ENCODE data around the gene KRTAP3-1.

DNA sequence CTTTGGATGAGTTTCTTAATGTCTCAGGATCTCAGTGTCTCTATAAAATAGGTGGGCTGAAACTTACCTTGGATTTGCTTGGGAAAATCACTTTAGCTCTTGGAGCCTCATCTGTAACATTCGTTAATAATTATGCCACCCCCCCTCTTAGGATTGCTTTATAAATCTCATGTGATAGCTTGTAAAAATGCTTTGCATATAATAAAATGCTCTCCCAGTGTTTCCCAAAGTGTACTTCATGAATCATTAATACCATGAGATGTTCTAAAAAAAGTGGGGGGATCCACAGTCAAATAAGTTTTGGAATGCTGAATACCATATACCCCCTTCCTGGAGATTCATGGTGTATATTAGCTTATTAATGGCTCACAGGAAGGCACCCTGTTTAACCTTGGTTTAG is 47.3 kb downstream of the KRTAP3-1 start:
- no peak for TF ChIP-seq POLR2A (IDR thresholded peaks at IDR 0.05)
- TF ChIP-seq, protein P1, sequence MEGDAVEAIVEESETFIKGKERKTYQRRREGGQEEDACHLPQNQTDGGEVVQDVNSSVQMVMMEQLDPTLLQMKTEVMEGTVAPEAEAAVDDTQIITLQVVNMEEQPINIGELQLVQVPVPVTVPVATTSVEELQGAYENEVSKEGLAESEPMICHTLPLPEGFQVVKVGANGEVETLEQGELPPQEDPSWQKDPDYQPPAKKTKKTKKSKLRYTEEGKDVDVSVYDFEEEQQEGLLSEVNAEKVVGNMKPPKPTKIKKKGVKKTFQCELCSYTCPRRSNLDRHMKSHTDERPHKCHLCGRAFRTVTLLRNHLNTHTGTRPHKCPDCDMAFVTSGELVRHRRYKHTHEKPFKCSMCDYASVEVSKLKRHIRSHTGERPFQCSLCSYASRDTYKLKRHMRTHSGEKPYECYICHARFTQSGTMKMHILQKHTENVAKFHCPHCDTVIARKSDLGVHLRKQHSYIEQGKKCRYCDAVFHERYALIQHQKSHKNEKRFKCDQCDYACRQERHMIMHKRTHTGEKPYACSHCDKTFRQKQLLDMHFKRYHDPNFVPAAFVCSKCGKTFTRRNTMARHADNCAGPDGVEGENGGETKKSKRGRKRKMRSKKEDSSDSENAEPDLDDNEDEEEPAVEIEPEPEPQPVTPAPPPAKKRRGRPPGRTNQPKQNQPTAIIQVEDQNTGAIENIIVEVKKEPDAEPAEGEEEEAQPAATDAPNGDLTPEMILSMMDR (IDR thresholded peaks at IDR 0.05) = no peak

Data from testis (tissue), 2 donors.